Measurements from ENCODE around the gene SND1. TPM values are rescaled to one million over a fixed set of nuclear protein-coding genes. Genes with fewer than 3 reads are reported as not detected.

SND1 gene
- total RNA-seq, 1 experiment from 2014 or later, result 223 TPM

DNA sequence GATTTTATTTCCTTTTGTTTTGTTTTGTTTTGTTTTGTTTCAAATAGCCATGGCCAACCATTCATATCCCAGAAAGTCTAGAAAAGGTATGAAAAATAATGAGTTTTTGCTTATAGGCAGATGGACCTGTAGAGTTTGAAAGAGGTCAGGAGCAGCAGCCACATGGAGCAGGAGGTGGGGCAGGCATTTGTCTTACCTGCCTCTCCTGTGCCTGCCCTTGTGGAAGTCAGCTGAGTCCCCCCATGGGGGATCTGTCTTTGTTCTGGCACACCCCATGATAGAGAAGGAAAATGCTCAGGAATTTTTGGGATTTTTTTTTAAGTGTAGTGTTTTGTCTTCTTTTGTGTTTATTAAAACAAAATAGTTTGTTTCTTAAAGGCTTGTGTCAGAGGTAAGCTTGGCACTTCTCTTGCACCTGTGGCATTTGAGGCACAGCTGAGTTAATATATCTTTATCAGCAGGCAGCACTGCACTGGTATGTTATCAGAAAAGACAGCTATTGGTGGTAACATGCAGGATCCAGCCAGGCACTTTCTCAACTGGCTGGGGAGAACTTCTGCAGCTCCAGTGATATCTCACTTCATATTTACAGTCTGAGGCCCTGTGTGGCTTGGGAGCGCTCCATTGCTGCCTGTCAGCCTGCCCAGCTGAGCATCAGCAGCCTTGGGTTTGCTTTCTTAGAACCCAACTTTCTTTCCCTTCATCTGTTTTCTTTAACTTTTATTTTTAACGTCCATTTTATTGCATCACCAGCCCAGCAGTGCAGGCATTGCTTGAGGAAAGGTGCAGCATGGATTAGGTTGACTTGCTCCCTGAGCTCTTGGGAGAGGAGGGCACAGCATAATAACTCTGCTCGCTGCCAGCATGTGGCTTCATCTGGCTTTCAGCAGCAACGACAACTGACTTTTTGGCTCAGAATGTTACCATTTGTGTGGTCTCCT is 334.9 kb downstream of the SND1 start:
- no peak for DNase-seq (ENCODE audit: low read depth)

GRCh38 chr7:127988751-127989150 is 336.8 kb downstream of the SND1 start:
- no peak for DNase-seq (ENCODE audit: low read depth)

- no peak for DNase-seq (ENCODE audit: low read depth)
Measured at GRCh38 chr7:127993317-127993716, 341.3 kb downstream of the SND1 start.

DNA sequence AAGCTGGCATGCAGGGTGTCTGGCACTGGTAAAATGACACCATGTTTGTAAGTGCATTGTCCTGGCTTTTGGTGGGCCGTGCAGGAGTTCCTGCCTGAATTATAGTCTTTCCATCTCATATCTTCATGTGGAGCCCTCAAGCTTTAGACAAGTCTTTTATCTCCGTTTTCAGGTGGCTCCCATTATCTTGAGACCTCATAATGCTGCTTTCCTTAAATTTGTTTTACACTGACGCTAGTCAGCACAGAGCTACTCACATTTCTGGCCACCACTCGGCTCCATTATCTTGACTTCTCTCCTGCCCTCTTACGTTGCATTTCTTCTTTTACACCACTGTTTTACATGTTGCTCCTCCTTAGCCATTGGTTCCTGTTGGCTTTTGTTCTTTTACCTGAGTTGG is 342.0 kb downstream of the SND1 start:
- DNase-seq (ENCODE audit: low read depth), result no peak

DNA sequence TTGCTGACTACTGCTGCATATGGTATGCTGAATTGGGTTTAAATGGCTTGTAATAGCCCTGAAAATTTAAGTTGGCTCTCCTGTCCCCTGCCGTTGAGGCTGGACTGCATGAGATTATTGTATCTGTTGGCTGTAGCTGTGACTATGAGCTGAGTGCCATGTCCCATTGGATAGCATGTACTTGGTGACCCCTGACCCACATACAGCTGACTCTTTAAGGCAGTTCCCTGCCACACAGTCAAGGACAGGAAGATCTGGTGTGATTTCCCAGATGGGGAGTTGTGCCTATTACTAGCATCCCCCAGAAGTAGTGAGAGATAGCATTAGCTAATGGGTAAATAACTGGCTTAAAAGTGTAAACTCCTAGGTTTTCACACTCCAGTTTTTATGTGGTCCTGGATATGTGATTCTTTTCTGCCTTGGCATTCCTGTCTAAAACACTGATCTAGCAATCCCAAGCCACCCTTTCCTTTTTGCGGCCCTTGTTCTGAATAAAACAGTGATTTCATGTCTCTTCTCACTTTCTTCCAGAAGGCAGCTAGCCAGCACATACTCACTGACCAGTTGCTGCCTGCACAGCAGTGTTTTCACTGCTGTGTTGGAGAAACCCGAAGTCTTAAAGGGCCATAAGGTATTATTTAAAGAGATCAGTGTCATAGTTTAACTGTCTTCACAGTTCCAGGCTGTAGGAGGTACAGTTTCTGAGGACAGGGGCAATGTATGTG is 343.3 kb downstream of the SND1 start:
- DNase-seq (ENCODE audit: low read depth), result peak; percentile 66

DNA sequence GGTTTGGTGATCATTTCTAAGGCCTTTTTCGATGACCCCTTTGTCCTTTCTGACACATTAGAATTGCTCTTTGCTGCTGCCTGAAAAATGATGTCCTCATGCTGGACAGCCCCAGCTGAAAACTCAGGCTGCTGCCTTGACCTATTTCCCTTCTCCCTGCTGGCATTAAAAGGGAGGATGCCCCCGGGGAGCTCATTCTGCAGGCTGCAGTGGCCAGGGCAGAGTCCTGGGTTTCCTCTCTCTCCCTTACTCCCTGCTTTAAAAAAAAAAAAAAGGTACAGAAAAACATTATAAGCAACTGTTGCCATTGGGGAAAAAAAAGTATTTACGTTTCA is 343.9 kb downstream of the SND1 start:
- peak; percentile 26 for DNase-seq (ENCODE audit: low read depth)

DNA sequence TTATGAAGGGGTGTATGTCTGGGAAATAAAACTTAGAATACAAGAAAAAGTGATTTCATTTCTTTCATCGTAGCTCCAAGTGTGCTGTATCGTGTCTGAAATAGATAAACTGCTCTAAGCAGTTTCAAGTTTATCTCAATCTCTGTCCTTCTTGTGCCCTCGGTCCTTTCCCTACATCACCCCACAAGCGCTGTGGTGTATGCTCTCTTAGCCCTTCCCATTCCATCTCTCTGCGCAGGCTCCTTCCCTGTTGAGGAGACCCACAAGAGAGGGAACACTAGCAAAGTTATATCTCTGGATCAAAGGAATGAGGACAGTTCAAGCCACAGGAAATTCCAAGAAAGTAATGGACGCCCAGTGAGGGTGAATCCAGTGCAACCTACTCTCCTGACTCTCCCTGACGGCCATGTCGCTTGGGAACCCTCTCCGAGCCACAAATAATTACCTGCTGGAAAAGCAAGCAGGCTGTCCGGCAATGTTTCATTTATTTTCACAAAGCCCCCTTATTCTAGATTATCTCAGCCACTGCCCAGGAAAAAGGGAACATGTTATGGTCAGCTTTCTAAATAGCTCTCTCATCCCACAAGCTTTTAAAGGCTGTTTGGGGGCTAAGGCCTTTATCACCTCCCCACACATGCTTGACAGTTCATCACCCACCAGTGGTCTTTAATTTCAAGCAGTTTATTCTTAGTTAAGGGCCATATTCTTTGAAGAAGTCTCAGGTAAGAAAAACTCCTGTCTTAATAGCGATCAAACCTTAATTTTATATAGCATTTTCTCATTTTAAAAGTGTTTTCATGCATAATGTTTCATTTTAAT is 344.5 kb downstream of the SND1 start:
- DNase-seq (ENCODE audit: low read depth), result no peak

DNA sequence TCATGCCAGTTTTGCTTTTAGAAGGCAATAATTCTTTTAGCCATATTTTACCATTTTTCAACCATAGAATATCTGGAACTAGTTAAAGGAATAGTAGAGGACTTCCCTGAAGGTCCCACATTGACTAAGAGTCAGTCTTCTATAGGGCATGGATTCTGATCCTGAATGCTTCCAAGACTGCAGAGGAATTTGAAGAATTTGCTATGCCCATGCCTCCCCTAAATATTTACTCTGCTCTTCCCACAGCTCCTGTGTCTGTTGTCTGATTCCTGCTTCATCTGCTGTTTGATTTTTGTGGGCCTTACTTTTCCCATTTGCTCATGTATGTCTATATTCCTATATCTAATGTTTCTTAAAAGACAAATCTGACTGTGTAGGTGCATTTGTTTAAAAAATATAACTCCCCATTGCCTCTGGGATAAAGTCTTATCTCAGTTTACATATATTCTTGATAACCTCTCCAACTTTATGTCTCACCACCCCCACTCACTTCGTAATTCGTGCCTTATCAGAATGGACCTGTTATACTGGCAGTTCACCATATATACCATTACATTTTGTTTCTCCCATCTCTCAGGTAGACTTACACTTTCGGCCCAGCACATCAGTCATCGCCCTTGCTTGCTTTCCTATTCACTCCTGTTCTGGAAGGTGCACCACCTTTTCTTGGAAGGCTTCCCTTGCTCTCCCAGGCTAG is 345.4 kb downstream of the SND1 start:
- peak; percentile 17 for DNase-seq (ENCODE audit: low read depth)

GRCh38 chr7:127998671-127999070 is 346.7 kb downstream of the SND1 start:
- DNase-seq (ENCODE audit: low read depth), result no peak

DNA sequence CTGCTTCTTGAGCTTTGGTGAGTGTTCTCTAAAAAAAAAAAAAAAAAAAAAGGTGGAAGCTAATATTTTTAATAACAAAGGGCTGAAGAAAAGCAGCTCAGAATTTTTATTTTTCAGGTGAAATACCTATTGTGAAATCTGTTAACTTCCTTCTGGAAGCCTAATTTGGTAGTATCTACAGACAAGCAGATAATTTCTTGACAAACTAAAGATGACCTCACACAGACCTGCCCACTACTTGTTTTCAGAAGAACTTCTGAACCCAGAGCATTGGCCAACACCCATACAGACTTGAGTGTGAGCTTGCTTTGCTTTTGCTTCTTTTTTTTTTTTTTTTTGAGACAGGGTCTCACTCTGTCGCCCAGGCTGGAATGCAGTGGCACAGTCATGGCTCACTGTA is 348.1 kb downstream of the SND1 start:
- DNase-seq (ENCODE audit: low read depth), result no peak

- DNase-seq (ENCODE audit: low read depth), result no peak
Measured at GRCh38 chr7:128000854-128001265, 348.9 kb downstream of the SND1 start.

DNA sequence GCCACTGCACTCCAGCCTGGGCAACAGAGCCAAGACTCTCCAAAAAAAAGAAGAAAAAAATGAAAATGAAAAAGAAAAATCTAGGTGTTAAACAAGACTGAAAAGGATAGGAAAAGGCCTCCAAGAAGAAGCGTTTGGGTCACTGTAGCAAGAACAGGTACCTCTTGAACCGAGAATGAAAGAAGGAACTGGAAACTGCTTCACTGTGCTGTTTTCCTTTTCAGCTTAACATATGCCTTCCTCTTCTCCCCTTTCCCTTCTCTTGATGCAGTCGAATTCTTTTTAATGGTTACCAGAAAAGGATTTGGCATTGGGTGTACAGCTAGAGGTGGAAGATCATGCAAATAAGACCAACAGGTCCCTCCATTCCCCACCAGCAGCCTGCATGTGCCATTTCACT is 351.2 kb downstream of the SND1 start:
- DNase-seq (ENCODE audit: low read depth), result no peak

DNA sequence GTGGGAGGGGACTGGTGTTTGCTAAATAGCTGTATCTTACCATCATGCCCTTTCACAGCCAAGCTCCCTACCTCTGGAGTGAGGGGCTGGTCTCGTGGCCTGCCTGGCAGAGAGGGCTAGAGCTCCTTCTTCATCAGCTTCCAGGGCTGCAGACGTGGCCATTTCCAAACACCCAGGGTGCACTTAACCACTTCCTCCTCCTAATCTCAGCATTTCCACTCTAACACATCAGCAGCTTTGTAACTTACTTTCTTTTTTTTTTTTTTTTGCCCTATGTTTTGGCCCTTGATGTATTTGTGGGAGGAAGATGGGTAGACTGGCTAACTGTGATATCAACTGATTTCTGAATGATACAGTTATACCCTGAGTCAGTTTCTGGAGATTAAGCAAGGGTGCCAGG is 351.8 kb downstream of the SND1 start:
- DNase-seq (ENCODE audit: low read depth), result no peak

GRCh38 chr7:128004623-128005022 is 352.6 kb downstream of the SND1 start:
- no peak for DNase-seq (ENCODE audit: low read depth)

DNA sequence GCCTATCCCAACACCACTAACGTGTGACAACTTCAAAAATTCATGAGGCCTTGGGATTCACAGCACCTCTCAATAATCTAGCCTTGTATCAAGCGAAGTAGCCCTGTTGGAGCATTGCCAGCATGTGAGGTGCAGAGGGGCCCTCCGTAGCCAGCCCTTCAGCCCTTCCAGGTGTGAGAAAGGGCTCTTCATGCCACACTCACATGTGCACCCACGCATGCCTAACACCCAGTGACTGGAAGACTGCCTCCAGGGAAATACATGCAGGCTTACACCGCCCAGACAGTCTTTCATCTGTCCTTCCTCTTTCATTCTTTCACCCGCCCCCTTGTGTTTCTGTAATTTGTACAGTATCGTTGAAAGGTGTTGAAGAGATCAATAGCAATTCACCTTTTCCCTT is 353.1 kb downstream of the SND1 start:
- no peak for DNase-seq (ENCODE audit: low read depth)

- no peak for DNase-seq (ENCODE audit: low read depth)
Measured at GRCh38 chr7:128005759-128006159, 353.8 kb downstream of the SND1 start.

GRCh38 chr7:128006550-128007302 is 354.7 kb downstream of the SND1 start:
- DNase-seq (ENCODE audit: low read depth), result no peak

GRCh38 chr7:128007303-128007680 is 355.3 kb downstream of the SND1 start:
- DNase-seq (ENCODE audit: low read depth), result no peak

DNA sequence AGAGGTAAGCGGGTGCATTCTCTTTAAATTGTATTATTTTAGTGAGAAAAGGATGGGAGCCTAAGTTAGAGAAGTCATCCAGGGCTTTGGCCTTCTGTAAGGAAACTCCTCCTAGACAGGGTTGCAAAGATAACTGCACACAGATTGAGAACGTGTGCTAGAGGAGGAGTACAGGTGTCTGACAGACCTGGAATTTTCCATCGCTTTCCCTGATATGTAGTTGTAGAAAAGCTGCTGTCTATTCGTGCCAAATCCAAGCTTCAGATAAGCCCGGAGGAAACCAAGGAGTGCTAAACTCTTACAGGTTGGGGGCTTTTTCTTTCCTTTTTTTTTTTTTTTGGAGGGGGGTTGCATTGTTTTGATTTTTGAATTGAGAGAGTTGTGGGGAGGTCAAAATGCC is 356.1 kb downstream of the SND1 start:
- no peak for DNase-seq (ENCODE audit: low read depth)

DNA sequence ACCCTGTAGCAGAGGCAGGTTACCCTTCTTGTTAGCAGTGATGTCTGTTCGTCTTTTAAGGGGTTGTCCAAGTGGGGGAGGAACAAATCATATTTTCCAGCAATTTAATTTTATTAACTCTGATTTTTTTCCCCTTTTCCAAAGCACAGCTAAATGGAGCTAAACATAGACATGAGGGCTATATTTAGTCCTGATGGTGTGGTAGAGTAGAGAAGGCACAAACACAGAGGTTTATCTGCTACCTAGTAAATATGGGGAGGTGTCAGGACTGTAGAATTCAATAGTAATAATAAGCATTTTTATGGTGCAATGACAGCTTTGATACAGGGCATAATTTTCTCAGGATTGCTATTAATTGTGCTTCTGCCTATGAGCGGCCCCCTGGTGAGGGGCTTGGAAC is 356.8 kb downstream of the SND1 start:
- DNase-seq (ENCODE audit: low read depth), result no peak

Data from LHCN-M2 (cell line).